IMR-90 (cell line): ENCODE results near the gene TAB2.

Experiments used
- TF ChIP-seq, protein P1 (sequence below): conservative IDR thresholded peaks from 2 replicates; pipeline ENCODE4 v1.5.1; 2012; ENCODE audit warnings: mild to moderate bottlenecking, low read depth, low read length, improper control_type of control experiment
- TF ChIP-seq, protein P2 (sequence below): fragments of 150-350 bp; IDR thresholded peaks from 2 replicates; pipeline ENCODE4 v1.6.1; 2017; ENCODE audit warnings: mild to moderate bottlenecking, antibody characterized with exemption, low read length, low read depth

DNA sequence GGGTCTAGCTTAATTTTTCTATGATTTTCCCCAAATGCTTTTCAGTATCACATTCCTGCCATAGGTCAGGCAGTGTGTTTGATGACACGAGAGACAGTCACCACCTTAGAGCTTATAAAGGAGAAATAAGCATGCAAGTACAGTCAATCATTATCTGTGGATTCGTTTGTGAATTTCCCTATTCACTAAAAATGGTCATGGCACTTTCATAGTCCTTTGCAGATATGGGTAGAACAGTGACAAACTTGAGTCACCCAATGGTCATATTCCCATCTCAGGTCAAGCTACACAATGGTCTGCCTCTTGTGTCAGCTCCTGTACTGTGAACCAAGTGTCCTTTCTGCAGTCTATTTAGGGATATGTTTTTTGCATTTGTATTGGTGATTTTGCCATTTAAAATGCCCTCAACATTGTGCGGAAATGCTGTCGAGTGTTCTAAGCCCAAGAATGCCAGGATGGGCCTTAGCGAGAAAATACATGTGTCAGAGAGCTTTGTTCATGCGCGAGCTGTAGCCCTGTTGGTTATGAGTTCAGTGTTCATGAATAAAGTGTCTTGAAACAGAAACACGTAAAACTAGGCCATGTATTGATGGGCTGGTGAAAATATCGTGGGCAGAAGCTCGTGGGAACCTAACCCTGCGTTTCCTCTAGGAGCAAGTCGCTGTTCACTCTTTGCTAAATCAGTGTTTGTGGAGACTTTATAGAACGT, 102.3 kb downstream of the TAB2 start:
- TF ChIP-seq, protein P1, sequence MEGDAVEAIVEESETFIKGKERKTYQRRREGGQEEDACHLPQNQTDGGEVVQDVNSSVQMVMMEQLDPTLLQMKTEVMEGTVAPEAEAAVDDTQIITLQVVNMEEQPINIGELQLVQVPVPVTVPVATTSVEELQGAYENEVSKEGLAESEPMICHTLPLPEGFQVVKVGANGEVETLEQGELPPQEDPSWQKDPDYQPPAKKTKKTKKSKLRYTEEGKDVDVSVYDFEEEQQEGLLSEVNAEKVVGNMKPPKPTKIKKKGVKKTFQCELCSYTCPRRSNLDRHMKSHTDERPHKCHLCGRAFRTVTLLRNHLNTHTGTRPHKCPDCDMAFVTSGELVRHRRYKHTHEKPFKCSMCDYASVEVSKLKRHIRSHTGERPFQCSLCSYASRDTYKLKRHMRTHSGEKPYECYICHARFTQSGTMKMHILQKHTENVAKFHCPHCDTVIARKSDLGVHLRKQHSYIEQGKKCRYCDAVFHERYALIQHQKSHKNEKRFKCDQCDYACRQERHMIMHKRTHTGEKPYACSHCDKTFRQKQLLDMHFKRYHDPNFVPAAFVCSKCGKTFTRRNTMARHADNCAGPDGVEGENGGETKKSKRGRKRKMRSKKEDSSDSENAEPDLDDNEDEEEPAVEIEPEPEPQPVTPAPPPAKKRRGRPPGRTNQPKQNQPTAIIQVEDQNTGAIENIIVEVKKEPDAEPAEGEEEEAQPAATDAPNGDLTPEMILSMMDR, result no peak
- TF ChIP-seq, protein P2, sequence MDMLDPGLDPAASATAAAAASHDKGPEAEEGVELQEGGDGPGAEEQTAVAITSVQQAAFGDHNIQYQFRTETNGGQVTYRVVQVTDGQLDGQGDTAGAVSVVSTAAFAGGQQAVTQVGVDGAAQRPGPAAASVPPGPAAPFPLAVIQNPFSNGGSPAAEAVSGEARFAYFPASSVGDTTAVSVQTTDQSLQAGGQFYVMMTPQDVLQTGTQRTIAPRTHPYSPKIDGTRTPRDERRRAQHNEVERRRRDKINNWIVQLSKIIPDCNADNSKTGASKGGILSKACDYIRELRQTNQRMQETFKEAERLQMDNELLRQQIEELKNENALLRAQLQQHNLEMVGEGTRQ, result no peak
